HG03378 (cell line): ENCODE data around the gene RGS3.

Source experiments
- ATAC-seq: cut with Tn5 transposase; IDR thresholded peaks from one replicate; pipeline ENCODE4 v1.9.1; 2021; ENCODE audit warnings: mild to moderate bottlenecking, moderate library complexity; ENCODE audit not compliant: unreplicated experiment

RGS3 gene

DNA sequence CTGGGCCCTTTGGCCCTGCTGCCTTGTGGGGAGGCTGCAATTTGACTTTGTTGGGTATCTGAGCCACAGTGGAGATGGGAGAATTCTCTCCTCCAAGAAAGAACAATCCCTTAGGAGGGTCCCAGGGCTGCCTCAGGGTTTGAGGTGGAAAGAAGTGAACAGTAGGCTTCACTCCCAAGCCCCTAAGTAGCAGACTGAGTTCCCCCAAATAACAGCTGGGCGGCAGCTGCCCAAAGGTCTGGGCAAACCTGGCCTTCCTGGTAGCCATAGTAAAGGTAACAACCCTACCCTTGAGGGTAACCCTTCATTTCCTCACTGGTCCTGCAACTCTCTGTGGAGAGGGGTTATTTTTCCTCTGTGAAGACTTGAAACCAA lies 746 bp downstream of the RGS3 start:
- no peak for ATAC-seq

DNA sequence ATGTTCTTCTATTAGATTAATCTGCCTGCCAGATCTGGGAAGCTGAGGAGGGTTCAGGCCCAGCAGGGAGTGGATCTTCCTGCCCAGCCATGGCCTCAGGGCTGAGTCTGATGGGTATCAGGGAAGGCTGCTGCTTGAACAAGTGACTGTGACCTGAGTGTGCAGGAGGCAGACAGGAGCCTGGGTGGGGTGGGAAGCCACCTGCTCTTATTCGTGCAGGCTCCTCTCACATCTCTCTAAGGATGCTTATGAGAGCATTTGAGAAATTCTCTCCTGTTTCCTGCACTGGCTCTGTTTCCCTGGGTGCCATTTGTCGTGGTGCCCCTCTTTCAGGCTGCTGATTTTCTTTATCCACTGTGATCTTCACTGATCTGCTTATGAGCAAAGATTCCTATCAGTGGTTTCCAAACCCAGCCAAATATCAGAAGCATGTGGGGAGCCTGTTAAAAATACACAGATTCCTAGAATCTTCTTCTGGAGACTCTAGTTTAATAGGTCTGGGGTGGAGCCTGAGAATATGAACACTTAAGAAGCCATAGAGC lies 2.1 kb downstream of the RGS3 start:
- ATAC-seq: no peak

DNA sequence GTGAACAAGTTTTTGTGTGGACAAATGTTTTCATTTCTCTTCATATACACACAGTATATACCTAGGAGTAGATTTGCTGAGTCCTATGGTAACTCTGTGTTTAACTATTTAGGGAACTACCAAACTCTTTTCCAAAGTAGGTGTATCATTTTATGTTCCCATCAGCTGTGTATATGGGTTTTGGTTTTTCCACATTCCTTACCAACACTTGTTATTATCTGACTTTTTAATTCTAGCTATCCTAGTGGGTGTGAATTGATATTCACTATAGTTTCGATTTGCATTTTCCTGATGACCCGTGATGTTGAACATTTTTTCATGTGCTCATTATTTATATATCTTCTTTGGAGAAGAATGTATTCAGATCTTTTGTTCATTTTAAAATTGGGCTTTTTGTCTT lies 3.7 kb downstream of the RGS3 start:
- ATAC-seq: no peak

DNA sequence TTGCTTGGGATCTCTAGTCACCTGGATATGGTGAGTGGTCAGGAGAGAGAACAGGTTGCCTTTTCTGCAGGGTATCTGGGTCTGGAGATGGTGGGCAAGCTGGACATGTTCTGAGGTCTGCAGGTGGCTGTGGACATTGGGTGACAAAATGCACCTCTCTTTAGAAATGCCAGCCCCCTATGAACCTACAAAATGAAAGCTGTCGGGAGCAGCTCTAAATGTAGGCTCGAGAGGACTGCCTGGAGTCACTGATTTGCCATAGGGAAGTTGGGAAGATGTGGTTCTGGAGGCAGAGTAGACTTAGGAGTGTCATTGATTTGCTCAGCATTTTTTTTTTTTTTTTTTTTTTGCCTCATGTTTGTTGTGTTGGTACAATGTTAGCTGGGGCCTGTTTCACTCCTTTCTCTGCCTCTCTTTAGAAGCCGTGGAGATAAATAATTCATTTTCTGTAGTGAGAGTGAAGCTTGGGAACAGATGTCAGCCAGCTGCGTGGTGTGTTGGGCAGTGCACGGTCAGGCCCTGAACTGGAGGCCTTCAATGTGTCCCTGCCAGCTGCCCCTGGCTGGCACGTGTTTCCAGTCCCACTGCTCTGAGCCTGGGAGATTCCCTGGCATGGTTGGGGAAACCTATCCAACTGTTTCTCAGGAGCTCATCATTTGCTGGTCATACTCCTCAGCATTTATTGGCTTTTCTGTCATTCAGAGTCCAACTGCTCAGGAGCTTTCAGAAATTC lies 5.4 kb downstream of the RGS3 start:
- ATAC-seq: no peak

DNA sequence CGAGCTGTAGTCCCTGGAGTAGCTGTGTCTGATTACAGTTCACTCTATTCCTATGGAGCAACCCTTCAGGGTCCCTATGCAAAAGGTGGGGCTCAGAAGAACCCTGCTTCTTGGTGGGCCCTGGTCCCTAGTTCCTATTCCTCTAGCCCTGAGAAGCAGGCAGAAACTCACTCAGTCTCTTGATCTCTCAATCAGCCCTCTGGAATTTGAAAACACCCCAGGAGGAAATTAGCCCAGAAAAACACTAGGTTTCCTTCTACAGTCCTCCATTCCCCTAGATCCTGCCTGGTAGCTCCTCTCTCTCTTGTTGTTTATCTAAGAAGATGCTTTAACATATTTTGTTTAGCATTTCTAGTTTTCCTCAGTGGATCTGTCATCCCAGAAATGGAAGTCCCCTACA lies 7.6 kb downstream of the RGS3 start:
- ATAC-seq: no peak

DNA sequence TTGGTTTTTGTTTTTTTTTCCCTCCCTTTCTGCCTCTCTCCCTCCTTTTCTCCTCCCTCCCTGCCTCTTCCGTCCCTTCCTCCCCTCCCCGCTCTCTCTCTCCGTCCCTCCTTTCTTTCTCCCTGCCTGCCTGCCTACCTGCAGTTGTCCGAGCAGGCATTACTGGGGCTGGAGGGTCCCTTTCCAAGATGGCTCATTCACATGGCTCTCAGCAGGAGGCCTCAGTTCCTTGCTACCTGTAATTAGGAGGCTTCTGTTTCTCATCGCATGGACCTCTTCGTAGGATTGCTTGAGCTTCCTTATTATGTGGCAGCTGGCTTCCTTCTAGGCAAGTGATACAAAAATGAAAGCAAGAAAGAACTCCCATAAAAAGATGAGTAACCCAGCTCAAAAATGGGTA lies 8.0 kb downstream of the RGS3 start:
- ATAC-seq: no peak

DNA sequence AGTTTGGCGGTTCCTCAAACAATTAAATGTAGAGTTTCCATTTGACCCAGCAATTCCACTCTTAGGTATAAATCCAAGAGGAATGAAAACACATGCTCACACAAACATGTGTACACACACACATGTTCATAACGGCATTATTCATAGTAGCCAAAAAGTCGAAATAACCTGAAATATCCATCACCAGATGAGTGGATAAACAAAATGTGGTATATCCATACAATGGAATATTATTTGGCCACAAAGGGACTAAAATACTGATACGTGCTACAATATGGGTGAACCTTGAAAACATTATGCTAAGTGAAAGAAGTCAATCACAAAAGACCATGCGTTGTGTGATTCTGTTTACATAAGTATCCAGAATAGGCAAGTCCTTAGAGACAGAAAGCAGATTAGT lies 8.7 kb downstream of the RGS3 start:
- no peak for ATAC-seq

DNA sequence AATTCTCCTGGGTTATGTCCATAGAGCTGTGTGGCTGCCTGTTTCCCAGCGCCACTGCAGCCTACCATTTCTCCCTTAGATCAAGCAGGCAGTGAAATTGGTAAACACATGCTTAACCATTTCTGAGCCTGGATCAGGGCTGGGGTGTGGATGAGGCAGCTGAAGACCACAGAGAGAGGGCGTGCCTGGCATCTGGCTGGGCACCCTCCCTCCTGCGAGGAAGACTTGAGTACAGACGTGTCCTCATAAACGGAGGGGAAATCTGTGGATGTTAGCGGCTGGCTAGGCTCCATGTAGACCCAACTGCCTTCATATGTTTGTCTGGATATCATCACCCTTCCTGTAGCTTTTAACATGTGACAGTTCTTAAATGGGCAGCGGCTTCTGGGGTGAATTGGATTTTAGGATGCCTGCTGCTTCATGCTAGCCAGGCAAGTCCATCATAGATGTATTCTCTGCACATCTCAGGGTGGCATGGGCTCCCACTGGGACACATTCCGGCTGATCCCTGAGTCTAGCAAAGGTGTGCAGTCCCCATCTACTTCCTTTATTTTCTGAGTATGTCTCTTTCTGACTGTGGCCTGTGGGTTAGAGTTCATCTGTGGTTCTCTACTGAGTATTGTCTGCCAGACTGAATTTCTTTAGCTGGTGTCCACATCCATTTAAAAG lies 11.0 kb downstream of the RGS3 start:
- ATAC-seq: no peak

DNA sequence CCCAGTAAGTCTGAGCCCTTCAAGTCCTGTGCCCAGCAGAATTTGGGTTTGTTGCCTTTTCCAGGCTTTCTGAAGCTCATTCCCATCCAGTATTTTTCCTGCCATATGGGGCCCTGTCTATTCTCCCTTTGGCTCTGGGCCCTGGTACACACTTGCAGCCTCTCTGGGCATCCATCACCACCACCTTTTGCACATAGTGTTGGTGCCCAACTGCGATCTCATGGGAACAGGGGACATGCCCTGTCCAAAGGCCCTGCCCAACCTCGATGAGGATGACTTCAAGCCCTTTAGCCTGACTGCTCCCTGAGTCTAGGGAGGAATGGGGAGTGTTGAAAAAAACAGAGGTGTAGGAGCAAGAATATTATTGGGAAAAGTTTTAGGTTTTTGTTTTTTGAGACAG lies 11.5 kb downstream of the RGS3 start:
- ATAC-seq: no peak

DNA sequence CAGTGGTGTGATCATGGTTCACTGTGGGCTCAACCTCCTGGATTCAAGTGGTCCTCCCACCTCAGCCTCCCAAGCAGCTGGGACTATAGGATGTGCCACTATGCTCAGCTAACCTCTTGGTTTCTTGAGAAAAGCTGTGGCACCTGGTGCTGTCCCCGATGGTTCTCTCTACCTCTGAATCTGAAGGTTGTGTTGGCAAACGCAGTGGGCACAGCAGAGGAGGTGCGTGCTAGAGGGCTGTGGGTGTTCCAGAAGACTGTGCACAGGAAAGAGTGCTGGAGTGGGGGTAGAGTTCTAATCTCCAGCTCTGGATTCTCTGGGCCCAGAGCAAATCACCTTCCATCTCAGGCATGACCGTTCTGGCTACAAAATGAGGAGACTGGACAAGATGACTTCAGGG lies 12.5 kb downstream of the RGS3 start:
- ATAC-seq: no peak

DNA sequence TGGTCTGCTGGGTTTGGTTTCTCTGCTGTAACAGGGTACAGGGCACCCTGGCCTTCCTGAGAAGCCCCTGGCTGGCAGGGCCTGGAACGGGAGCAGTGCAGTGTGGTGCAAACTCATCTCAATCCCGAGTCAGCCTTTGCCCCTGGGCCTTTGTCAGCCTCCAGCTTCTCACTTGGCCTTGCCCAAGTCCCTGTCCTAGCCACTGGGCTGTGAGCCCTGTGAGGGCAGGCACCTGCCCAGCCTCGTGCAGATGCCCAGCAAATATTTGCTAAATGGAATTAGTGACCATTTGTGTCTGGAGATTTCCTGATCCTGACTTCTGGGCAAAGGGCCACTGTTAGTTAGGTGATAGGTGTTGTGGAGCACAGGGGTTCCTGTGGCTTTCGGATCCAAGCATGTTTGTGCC lies 13.0 kb downstream of the RGS3 start:
- no peak for ATAC-seq

DNA sequence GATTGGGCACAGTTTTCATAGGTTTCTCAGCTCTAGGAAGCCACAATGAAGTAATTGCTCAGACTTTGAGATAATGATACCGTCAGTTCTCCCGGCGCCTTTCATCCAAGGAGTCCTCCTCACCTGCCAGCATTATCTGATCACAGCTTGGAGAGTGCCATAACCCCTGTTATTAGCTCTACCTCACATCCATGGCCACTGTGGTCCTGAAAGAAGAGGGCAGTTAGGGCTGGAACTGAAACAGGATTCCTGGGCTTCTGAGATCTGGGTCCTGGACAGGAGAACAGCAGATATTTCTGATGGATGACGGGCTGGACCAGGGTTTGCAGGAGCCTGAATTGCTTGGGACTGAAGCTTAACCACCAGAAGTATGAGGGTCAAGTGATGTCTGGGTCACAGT lies 13.5 kb downstream of the RGS3 start:
- ATAC-seq: no peak

DNA sequence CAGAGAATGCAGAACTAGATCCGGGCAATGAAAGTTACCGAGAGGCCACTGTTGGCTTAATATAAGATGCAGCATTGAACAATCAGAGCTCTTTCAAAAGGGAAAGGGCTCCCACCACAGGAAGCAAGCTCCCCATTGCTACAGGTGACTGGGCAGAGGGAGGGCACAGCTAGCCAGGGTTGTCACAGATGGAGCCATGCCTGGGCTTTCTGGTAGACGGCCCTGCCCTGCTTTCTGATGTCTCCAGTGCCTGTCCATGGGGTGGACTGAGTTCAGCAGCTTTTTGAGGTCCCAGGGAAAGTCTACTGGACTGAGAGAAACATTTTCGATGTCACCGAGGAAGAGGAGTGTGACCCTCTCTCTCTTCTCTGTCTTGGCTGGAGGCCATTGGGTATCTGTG lies 14.1 kb downstream of the RGS3 start:
- no peak for ATAC-seq

DNA sequence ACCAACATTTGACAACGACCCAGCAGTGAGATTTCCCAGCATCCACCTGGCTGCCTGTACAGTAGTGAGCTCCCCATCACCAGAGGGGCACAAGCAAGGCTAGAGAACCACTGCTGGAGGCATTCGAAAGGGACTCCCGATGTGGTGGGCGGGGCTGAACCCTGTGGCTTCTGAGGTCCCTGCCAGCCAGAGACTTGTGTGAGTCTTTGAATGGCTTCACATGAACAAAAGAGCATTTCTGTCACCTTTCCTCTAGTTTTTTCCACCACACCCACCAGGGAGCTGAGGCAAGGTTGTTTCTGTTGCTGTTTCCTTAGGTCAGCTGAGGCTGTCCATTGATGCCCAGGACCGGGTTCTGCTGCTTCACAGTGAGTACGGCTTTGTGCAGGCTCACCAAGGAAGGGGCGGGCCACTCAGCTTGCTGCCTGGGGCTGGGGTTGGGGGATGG lies 15.7 kb downstream of the RGS3 start:
- ATAC-seq: no peak

DNA sequence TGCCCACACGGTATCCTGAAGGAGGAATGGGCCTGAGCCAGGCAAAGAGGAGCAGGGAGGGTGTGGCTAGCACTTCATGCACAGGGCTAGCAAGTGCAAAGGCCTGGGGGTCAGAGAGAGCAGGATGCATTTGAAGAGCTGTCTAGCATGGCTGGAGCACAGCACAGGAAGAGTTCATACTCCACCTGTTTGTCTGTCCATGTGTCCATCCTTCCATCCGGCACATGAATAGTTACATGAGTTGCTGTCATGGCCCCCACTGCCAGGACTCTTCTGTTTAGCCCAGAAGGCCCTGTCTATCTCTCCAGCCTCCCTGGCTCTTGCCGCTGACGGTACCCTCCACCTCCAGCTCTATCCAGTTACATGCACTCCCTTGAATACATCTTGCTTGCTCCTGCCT lies 17.1 kb downstream of the RGS3 start:
- no peak for ATAC-seq

DNA sequence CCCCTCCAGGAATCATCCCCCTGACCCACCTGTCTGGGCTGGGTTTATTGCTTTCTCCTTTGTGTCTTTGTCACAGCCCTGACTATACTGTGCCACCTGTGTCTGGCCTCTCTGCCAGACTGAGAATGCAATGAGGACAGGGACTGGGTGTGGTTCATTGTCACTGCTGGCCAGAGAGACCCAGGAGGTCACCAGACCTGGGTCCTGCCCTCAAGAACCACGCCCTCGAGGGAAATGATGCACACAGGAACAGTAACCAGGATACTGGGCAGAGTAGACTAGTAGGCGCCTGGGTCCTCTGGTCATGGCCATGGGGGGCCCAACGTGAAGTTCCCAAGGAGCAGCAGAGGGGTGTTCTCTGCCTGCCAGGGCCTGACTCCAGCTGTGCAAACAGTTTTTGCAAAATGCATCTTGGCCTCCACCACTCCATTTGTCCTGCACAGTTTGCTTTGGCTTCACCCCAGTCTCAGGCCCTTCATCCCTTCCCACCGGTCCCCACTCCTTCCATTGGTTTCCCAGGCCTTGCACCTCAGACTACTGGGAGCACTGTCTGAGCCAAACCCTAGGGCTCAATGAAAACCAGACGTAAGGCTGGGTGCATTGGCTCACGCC lies 17.8 kb downstream of the RGS3 start:
- ATAC-seq: no peak

DNA sequence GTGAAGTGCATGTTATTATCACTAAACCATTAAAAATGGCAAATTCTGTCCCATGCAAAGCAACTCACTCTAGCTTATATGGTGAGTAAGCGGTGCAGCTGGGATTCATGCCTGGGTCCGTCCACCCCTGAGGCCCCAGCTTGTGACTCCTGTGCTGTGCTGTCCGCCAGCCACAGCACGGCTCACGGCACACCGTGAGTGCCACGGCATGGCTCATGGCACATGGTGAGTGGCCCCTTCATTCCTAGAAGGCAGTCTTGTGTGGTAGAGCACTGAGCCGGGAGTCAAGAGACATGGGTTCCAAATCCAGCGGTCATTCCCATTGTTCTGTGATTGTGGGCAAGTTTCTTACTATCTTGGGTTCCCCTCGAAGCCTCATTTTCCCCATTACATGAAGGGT lies 18.8 kb downstream of the RGS3 start:
- ATAC-seq: no peak

DNA sequence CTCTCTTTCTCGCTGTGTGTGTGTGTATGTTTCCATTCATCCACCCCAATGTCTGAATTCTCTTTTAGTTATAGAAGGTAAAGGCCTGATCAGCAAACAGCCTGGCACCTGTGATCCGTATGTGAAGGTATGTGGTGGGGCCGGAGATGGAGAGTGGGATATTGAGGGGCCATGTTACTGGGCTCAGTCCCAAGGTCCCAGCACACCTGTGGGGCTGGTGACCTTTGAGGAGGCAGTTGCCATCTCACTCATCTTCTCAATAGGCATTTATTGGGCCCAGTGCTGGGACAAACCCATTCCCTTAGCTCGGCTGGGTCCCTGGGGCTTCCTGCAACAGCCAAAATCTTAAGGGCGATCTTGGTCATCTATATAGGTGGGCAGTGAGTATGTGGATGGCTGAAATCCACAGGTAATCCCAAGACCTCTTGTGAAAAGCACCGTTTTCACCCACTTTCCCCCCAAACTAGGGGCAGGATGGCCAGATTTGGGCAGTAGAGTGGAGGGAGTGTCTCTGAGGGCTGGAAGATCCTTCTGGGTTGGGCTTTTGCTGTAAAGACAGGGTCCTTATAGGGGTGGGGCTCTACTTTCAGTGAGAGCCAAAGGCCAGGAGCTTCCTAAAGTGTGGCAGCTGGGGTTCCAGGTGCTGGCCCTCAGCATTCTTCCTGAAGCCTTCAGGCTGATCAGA lies 19.6 kb downstream of the RGS3 start:
- ATAC-seq: no peak

DNA sequence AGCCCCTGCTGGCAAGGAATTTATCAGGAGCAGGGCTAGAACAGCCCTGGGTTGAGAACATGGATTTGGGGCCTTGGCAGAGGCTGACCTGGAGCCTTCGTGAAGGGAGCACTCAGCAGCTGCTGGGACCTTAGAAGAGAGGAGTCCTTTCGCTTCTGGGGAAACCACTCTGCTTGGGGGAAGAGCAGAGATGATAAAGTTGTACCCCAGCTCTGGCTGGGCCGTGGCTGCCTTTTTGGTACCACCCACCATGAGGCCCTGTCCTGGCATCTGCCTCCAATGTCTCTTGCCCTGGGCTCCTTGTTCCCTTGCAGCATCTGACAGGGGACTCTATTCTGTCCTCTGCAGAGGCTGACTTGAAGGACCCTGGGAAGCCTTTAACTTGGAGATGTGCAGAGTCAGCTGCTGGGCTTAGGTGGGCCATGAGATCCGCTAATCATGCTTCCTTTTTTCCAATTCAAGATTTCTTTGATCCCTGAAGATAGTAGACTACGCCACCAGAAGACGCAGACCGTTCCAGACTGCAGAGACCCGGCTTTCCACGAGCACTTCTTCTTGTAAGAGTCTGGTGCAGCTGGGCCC lies 20.2 kb downstream of the RGS3 start:
- ATAC-seq: no peak

DNA sequence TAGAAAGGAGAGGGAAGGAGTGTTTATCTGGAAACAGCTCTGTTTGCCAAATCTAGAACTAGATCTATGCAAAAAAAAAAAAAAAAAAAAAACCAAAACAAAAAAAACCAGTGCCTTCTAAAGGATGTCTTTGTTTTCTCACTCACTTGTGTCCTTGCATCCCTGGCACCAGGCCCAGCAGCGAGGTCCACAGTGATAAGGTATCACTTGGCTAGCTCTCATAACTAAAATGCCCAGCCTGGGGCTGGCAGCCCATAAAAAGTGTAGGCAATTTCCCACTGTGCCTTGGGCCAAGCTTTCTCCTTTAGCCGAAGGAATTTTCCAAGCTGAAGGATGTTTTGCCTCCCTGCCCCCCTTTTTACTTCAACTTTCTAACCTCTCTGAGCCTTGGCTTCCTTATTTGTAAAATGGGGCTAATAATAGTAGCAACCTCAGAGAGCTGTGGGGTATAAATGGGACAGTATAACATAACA lies 20.8 kb downstream of the RGS3 start:
- ATAC-seq: no peak

DNA sequence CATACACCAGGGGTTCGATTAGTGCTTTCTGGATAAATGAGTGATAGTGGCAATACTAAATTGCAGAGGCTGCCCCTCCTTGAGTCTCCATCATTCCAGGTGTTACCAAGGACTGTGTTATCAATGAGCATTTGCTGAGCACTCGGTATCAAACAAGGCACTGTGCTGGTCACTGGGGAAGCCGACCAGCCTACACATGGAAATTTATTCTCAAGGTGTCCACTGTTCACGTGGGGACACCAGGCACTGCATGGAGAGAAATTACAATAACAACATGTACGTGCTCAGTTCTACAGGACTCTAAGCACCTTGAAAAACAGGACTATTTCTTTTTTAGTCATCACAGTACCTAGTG lies 22.2 kb downstream of the RGS3 start:
- ATAC-seq: no peak
